MV-4-11 (cell line): ENCODE data around the gene FAM180B.
A peak's percentile ranks its signal among the peaks of the same experiment; 100 is the strongest.
"Not testable (repeated sequence)": the region's sequence is repeated elsewhere in the genome, so short reads cannot be mapped to it uniquely, and the experiment has no call there.

Experiments
- DNase-seq: peaks from one replicate; lab custom pipeline; 2025; lab: John Stamatoyannopoulos, UW

FAM180B gene

DNA sequence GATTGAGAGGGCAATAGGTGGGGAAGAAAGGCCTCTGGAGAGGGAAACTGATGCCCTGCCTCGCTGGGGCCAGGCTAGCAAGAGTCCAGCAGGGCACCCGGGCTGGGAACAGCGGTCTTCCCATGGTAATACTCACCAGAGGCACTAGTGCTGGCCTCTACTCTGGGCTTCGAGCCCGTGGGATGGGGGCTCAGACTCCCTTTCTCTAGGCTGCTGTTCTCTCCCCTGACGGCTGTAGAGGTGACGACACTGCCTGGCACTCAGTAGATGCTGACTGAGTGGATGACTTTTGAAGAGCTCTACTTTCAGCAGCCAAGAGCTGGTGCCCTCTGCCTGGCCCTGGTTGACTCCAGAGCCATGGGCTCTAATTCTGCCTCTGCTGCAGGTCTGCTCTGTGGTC, 8.6 kb downstream of the FAM180B start:
- no peak for DNase-seq

- no peak for DNase-seq
These were observed 9.5 kb downstream of the FAM180B start for GRCh38 chr11:47595967-47596366.

GRCh38 chr11:47599902-47600301, 13.4 kb downstream of the FAM180B start:
- DNase-seq = no peak

- no peak for DNase-seq
These were observed 16.8 kb downstream of the FAM180B start for GRCh38 chr11:47603295-47603694.

- DNase-seq = no peak
These were observed 19.4 kb downstream of the FAM180B start for GRCh38 chr11:47605921-47606320.

DNA sequence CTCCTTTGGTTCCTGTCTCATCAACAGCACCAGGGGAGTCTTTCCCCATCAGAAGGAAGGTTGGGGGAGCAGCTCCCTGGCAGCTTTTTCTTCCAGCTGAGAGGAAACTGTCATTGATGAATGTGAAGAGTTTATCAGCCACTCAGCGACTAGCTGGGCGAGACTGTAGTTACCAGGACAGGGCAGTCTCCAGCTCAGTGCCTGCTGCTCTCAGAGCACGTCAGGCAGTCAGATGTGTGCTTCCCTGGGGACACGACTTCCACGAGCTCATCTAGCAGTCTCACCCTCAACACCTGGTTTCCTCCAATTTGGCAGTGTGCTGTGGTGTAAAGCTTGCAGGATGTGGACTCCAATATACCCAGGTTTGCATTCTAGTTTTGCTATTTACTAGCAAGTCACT, 20.3 kb downstream of the FAM180B start:
- DNase-seq = no peak

GRCh38 chr11:47607380-47607779, 20.9 kb downstream of the FAM180B start:
- no peak for DNase-seq

GRCh38 chr11:47609675-47610074, 23.2 kb downstream of the FAM180B start:
- DNase-seq = no peak

GRCh38 chr11:47611348-47611794, 24.9 kb downstream of the FAM180B start:
- DNase-seq = peak; percentile 98

- DNase-seq = no peak
These were observed 28.8 kb downstream of the FAM180B start for GRCh38 chr11:47615249-47615648.

DNA sequence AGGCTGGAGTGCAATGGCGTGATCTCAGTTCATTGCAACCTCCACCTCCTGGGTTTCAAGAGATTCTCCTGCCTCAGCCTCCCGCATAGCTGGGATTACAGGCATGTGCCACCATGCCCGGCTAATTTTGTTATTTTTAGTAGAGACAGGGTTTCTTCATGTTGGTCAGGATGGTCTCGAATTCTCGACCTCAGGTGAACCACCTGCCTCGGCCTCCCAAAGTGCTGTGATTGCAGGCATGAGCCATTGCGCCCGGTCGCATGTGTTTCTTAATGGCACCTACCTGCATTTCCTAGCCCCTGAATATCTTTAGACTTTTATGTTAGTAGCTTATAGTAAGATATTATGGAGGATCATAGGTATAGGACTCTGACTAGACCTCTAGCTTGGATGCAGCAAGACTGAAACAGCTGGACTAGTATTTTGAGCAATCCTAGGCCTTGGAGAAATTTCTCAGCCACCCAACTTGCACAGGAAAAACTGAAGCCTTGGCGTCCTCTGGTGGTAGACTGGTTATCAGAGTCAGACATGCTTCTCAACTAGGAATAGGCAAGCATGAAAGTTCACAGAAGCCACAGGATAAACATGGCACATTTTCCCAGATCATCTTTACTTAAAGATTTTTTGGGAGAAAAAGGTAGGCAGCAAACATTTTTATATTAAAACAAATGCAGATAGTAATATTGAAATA, 30.4 kb downstream of the FAM180B start:
- peak; percentile 81 for DNase-seq

GRCh38 chr11:47617417-47617809, 30.9 kb downstream of the FAM180B start:
- peak; percentile 10 for DNase-seq

DNA sequence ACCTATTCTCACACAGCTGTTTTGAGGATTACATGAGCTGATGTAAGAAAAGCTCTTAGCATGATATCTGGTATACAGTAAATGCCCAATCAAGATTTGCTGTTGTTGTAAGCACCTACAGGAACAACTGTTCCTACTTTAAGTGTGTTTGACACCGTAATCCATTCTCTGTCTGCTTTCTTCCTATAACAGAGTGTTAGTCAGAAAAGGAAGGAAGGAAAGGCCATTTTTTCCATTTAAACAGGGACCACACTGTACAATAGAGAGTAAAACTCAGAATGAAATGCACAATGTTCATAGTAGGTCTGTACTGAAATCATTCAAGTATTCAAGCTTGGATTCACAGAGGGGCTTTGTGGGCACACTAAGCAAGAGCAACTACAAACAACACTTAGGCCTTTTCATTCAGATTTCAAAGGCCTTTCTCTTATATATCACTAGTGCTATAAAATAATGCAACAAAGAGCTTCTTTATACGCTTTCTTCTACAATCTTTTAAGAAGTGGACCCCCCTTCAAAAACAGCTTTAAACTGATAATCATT, 34.4 kb downstream of the FAM180B start:
- DNase-seq = no peak

GRCh38 chr11:47626234-47626633, 39.8 kb downstream of the FAM180B start:
- DNase-seq = no peak

DNA sequence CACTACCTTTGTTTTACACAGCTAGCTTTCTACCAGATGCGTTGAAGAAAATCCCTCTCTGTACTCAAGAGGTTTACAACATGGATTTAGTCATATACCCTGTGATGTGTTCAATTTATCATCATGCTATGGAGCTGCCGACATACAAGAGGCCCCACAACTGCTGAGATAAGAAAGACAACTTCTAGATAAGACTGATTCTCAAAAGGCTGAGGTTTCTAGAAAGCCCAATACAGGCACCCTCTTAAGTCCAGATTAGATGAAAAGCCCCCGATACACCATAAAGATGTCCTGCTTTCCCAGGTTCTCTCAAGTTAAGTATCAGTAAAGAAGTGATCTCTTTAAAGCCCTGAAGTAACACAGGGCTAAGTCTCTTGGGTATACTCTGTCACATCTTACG, 41.5 kb downstream of the FAM180B start:
- DNase-seq = no peak

GRCh38 chr11:47631473-47631872, 45.0 kb downstream of the FAM180B start:
- DNase-seq = no peak

DNA sequence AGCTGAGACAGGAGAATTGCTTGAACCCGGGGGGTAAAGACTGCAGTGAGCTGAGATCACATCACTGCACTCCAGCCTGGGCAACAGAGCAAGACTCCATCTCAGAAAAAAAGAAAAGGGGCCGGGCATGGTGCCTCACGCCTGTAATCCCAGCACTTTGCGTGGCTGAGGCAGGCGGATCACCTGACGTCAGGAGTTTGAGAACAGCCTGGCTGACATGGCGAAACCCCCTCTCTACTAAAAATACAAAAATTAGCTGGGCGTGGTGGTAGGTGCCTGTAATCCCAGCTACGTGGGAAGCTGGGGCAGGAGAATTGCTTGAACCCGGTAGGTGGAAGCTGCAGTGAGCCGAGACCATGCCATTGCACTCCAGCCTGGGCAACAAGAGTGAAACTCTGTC, 49.9 kb downstream of the FAM180B start:
- DNase-seq = not testable (repeated sequence)
